HEK293T (cell line): ENCODE results near the gene IFNK.

Experiments used
- CTCF ChIA-PET: fragments of 350-600 bp; formaldehyde crosslinking; extraction: SDS; loops from one replicate; lab custom pipeline; 2021; ENCODE audit warnings: antibody characterized with exemption, inconsistent platforms; lab: Yijun Ruan, JAX
- POLR2A ChIA-PET: fragments of 350-600 bp; formaldehyde crosslinking; extraction: SDS; loops from one replicate; lab custom pipeline; 2020; ENCODE audit warnings: antibody characterized with exemption, inconsistent platforms; lab: Yijun Ruan, JAX
- DNase-seq: peaks from one replicate; pipeline ENCODE4 v3.0.0; 2012; ENCODE audit warnings: mixed read lengths; ENCODE audit errors: extremely low spot score
- ARNT ChIP-seq: fragments of 450-650 bp; IDR thresholded peaks from 2 replicates; pipeline ENCODE4 v1.6.1; 2017; ENCODE audit warnings: mild to moderate bottlenecking
- BHLHE40 ChIP-seq: fragments of 450-650 bp; IDR thresholded peaks from 2 replicates; pipeline ENCODE4 v1.6.1; 2016; ENCODE audit warnings: mild to moderate bottlenecking, moderate library complexity, borderline replicate concordance
- CTBP1 ChIP-seq: fragments of 450-650 bp; IDR thresholded peaks from 2 replicates; pipeline ENCODE4 v1.6.1; 2016; ENCODE audit warnings: borderline replicate concordance
- ELF4 ChIP-seq: fragments of 450-650 bp; IDR thresholded peaks from 2 replicates; pipeline ENCODE4 v1.6.1; 2017; ENCODE audit warnings: antibody characterized with exemption
- FOXA1 ChIP-seq: fragments of 450-650 bp; IDR thresholded peaks from 2 replicates; pipeline ENCODE4 v1.6.1; 2016; ENCODE audit warnings: mild to moderate bottlenecking
- FOXK2 ChIP-seq: fragments of 450-650 bp; IDR thresholded peaks from 2 replicates; pipeline ENCODE4 v1.6.1; 2016; ENCODE audit warnings: mild to moderate bottlenecking
- FOXM1 ChIP-seq: fragments of 450-650 bp; IDR thresholded peaks from 2 replicates; pipeline ENCODE4 v1.6.1; 2017; ENCODE audit warnings: mild to moderate bottlenecking, borderline replicate concordance
- HDGF ChIP-seq: fragments of 450-650 bp; IDR thresholded peaks from 2 replicates; pipeline ENCODE4 v1.6.1; 2017; ENCODE audit warnings: antibody characterized with exemption, borderline replicate concordance
- L3MBTL2 ChIP-seq: fragments of 450-650 bp; conservative IDR thresholded peaks from 2 replicates; pipeline ENCODE4 v1.6.1; 2016; ENCODE audit warnings: mild to moderate bottlenecking
- LEF1 ChIP-seq: fragments of 450-650 bp; IDR thresholded peaks from 2 replicates; pipeline ENCODE4 v1.6.1; 2017; ENCODE audit warnings: mild to moderate bottlenecking, borderline replicate concordance
- NFRKB ChIP-seq: fragments of 450-650 bp; IDR thresholded peaks from 2 replicates; pipeline ENCODE4 v1.6.1; 2016; ENCODE audit warnings: mild to moderate bottlenecking, moderate library complexity
- PKNOX1 ChIP-seq: fragments of 450-650 bp; IDR thresholded peaks from 2 replicates; pipeline ENCODE4 v1.6.1; 2016
- SP1 ChIP-seq: fragments of 450-650 bp; IDR thresholded peaks from 2 replicates; pipeline ENCODE4 v1.6.1; 2017
- SUZ12 ChIP-seq: fragments of 450-650 bp; IDR thresholded peaks from 2 replicates; pipeline ENCODE4 v1.6.1; 2016; ENCODE audit warnings: mild to moderate bottlenecking
- TARDBP ChIP-seq: fragments of 450-650 bp; IDR thresholded peaks from 2 replicates; pipeline ENCODE4 v1.6.1; 2016
- ZNF384 ChIP-seq: fragments of 450-650 bp; IDR thresholded peaks from 2 replicates; pipeline ENCODE4 v1.6.1; 2016

Gene IFNK

GRCh38 chr9:27540502-27540901 is 16.4 kb downstream of the IFNK start:
- TF ChIP-seq FOXA1: no peak
- TF ChIP-seq ELF4: no peak
- TF ChIP-seq SP1: no peak
- no peak for TF ChIP-seq NFRKB
- no peak for TF ChIP-seq PKNOX1
- no peak for TF ChIP-seq SUZ12
- TF ChIP-seq TARDBP: no peak
- TF ChIP-seq L3MBTL2: no peak
- TF ChIP-seq FOXK2: no peak
- TF ChIP-seq LEF1: no peak
- TF ChIP-seq FOXM1: no peak
- no peak for TF ChIP-seq CTBP1
- no peak for TF ChIP-seq HDGF
- TF ChIP-seq ZNF384: no peak
- ChIA-PET POLR2A (no interaction called here), CTCF (interaction anchor here (0.5 kb wide), 1 partner anchor 15 kb away, joined by 4 read pairs; no protein-coding TSS in a partner anchor)
- DNase-seq: no peak

DNA sequence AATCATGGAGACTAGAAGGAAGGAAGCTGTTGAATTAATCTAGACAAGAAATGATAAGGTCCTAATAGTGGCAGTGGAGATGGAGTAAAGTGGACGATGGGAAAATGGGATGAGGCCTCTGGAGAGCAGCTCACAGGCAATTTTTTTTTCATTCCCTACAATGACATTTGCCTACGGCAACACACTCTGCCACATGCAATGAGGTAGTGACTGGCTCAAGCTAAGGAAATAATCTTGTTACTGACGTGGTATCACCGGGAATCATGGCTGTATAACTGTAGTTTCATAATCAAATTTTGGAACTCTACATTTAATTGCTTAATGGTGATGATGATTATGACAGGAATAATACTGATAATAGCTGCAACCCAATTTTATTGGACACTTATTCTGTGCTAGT is 17.6 kb downstream of the IFNK start:
- POLR2A ChIA-PET: no interaction called here
- CTCF ChIA-PET: no interaction called here
- DNase-seq: no peak

GRCh38 chr9:27542508-27542907 is 18.4 kb downstream of the IFNK start:
- no peak for DNase-seq
- CTCF ChIA-PET: no interaction called here
- POLR2A ChIA-PET: no interaction called here
- TF ChIP-seq NFRKB (no peak), FOXM1 (no peak), CTBP1 (no peak), ARNT (no peak), PKNOX1 (no peak), TARDBP (no peak), HDGF (no peak), BHLHE40 (no peak), ELF4 (no peak), L3MBTL2 (no peak)

More for the DNA sequence above, 17.6 kb downstream of the IFNK start:
- TF ChIP-seq FOXA1: no peak
- no peak for TF ChIP-seq BHLHE40
- no peak for TF ChIP-seq LEF1
- no peak for TF ChIP-seq ZNF384
- no peak for TF ChIP-seq FOXK2
- no peak for TF ChIP-seq SP1
- no peak for TF ChIP-seq HDGF
- no peak for TF ChIP-seq ELF4
- no peak for TF ChIP-seq SUZ12
- TF ChIP-seq NFRKB: no peak
- TF ChIP-seq PKNOX1: no peak
- no peak for TF ChIP-seq ARNT
- TF ChIP-seq L3MBTL2: no peak
- no peak for TF ChIP-seq FOXM1
- no peak for TF ChIP-seq CTBP1
- no peak for TF ChIP-seq TARDBP

DNA sequence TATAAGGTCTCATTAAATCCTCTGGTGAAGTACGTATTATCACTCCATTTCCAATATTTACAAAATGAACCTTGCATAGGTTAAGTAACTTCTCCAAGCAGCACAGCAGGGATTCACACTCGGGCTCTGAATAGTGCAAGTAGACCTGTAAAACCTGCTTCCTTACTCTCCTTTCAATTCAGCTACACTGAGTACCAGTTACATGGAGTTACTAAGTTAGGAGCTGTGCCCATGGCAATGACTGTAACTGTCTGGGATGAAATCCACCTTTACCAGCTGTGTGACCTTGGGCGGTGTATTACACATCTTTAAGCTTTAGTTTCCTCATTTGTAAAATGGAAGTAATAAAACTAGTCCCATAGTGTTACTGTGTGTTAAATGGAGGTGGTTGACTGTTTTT is 21.4 kb downstream of the IFNK start:
- no peak for TF ChIP-seq BHLHE40
- no peak for TF ChIP-seq FOXA1
- no peak for TF ChIP-seq L3MBTL2
- CTCF ChIA-PET: no interaction called here
- no peak for DNase-seq
- POLR2A ChIA-PET: no interaction called here

DNA sequence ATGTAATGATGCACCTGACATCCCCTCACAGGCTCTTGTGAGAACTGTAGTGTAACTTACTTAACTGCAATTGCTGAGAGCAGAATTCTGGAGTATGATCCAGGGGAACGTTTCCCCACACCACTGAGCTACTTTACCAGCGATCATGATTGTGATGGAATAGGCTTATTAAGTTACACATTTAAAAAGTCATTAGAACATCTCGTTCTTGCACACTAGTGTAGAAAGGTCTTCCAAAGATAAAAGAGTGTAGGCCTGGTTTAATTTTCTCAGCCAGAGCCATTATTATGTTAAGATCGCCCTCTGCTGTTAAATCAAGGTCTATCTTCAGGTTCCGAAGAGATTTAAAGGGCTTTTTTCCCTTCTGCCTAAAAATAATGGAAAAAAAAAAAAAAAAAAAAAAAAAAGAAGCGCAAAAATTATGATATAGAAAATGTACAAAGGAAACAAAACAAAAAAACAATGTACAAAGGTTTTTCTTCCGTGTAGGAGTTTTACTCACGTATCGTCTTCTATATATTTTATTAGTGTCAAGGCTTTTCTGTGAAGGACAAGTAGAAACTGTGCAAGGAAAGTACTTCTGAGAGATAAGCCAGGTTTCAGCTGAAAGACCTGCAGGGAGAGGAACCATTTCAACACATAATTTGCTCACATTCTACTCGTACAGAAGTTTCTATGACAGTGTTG is 24.1 kb downstream of the IFNK start:
- ChIA-PET CTCF (interaction anchor here (0.6 to 0.9 kb wide), 2 partner anchors 215 to 274 kb away, joined by 4 to 6 read pairs; no protein-coding TSS in a partner anchor), POLR2A (no interaction called here)
- TF ChIP-seq ZNF384 (peak; percentile 75), CTBP1 (no peak), L3MBTL2 (no peak)
- DNase-seq: peak; percentile 23

- no peak for DNase-seq
- ChIA-PET CTCF (no interaction called here), POLR2A (no interaction called here)
- no peak for TF ChIP-seq ZNF384
- TF ChIP-seq FOXA1: no peak
- TF ChIP-seq LEF1: no peak
Observed at GRCh38 chr9:27549196-27549755, 25.2 kb downstream of the IFNK start.

DNA sequence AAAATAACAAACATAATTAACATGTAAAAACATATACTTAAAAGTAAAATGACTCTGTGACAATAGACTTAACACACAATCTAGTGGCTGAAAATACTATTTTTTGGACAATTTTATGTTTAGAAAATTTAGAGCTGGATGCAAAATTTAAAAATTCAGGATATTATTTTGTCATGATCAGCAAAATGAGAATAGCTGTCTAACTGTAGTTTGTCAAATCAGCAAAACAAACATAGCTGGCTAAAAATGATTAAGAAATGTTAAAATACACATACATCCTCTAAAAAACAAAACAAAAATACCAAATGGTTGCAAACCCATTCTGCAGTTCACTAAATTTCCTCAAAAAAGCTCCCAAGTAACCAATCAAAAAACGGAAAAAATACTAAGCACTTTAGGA is 30.6 kb downstream of the IFNK start:
- DNase-seq: no peak
- ChIA-PET CTCF (interaction anchor here (0.5 to 0.6 kb wide), 2 partner anchors 14 to 185 kb away, joined by 4 to 5 read pairs; no protein-coding TSS in a partner anchor), POLR2A (no interaction called here)
- no peak for TF ChIP-seq FOXK2
- no peak for TF ChIP-seq HDGF
- no peak for TF ChIP-seq CTBP1
- TF ChIP-seq ZNF384: no peak
- no peak for TF ChIP-seq FOXA1
- no peak for TF ChIP-seq BHLHE40
- no peak for TF ChIP-seq FOXM1
- TF ChIP-seq TARDBP: no peak
- no peak for TF ChIP-seq ARNT
